Dedifferentiated amniotic fluid mesenchymal stem cell (primary cell): Measurements from ENCODE around the gene MALL.
A peak's percentile ranks its signal among the peaks of the same experiment; 100 is the strongest.
"Not testable (repeated sequence)": the region's sequence is repeated elsewhere in the genome, so short reads cannot be mapped to it uniquely, and the experiment has no call there.

Experiments used
- DNase-seq: peaks from one replicate; pipeline ENCODE4 v3.0.0-alpha.2; 2016; ENCODE audit errors: extremely low spot score

The MALL gene

DNA sequence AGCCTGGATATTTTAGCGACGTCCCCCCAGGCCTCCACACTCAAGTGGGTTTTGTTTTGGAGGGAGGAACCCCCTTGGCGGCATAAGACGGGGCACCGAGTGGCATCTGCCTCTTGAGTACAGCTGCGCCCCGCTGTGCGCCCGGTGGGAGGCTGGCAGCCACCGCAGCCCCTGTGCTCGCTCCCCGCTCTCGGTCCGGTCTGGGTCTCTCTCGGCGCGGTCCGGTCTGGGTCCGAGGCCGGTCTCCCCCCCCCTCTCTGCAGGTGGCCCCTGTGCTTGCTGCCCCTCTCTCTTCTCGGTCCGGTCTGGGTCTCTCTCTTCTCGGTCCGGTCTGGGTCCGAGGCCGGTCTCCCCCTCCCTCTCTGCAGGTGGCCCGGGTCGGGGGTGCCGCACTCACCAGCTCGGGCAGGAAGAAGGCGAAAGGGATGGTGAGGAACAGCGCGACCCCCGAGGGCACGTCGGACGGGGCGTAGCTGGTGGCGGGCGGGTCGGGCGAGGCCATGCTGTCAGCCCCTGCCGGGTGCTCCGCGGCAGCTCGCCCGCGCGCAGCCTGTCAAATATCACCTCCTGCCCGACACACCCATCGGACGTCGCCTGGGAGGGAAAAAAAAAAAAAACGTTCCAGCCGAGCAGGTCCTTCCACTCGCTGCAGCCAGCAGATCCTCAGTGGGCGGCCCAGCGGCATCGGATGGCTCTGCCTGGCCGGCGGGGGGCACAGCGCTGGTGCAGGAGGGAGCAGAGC lies at the start of gene MALL:
MALL (minus strand) TSS at position 532 of the 742 bp plus-strand sequence; CDS start at position 502, 30 bp downstream.
- DNase-seq, result no peak

DNA sequence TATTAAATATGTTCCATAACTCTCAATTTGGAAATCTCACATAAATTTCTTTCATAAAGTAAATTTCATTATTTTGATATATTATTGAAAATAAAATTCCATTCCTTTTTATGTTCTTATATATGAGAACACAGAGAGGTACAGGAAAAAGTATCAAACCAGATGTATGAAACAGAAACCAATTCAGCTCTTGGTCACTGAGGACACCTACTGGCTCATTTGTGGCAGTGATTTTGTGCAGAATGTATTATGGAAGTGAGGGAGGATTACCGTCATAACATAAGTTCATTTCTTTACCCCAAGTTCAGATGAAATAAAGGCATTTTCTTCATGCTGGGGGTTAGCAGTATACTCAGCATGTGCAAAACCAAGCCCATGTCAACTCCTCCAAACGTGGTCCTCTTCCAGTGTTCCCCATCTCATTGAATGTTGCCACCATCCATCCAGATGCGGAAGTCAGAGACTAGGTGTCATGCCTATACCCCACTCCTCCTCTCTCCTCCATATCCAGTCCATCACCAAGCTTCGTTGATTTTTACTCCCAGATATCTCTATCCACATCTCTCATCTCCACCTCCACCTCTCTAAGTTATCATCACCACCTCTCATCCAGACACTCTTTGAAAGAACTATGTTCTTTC lies 41.7 kb upstream of the MALL start:
- DNase-seq, result peak; percentile 59

DNA sequence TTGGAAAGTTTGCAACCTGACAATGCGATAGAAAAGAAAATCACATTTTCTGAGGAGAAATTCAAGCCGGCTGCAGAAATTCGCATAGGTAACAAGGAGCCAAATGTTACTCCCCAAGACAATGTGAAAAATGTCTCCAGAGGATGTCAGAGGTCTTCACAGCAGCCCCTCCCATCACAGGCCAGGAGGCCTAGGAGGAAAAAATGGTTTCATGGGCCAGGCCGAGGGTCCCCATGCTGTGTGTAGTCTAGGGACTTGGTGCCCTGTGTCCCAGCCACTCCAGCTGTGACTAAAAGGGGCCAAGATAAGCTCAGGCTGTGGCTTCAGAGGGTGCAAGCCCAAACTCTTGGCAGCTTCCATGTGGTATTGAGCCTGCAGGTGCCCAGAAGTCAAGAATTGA lies 39.2 kb upstream of the MALL start:
- DNase-seq, result not testable (repeated sequence)

DNA sequence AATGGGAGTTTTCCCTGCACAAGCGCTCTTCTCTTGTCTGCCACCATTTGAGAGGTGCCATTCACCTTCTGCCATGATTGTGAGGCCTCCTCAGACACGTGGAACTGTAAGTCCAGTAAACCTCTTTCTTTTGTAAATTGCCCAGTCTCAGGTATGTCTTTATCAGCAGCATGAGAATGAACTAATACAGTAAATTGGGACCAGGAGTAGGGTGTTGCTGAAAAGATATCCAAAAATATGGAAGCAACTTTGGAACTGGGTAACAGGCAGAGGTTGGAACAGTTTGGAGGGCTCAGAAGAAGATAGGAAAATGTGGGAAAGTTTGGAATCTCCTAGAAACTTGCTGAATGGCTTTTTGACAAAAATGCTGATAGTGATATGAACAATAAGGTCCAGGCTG lies 38.6 kb upstream of the MALL start:
- DNase-seq, result not testable (repeated sequence)

DNA sequence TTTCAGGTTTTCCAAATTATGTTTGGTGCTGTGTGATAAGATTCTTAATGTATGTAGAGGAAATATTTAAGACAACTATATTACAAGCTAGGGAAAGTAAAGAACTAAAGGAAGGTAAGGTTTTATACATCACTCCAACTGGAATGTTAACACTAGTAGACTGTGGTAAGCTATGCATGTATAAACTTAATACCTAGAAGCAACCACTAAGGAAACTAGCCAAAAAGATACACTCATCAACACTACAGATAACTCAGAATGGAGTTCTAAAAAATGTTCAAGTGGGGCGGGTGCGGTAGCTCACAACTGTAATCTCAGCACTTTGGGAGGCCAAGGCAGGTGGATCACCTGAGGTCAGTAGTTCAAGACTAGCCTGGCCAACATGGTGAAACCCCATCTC lies 37.8 kb upstream of the MALL start:
- no peak for DNase-seq

DNA sequence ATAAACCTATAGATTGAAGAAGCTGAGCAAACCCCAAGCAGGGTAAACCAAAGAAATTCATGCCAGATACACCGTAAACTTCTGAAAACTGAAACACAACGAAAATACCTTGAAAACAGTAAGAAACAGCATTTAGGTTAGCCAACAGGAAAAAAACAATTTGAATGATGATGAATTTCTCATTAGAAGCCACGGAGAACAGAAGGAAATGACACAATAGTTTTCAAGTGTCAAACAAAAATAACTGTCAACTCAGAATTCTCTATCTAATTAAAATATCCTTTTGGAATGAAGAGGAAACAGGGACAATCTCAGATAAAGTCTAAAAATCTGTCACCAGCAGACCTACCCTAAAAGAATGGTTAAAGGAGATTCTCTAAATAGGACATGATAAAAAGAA lies 37.3 kb upstream of the MALL start:
- no peak for DNase-seq

DNA sequence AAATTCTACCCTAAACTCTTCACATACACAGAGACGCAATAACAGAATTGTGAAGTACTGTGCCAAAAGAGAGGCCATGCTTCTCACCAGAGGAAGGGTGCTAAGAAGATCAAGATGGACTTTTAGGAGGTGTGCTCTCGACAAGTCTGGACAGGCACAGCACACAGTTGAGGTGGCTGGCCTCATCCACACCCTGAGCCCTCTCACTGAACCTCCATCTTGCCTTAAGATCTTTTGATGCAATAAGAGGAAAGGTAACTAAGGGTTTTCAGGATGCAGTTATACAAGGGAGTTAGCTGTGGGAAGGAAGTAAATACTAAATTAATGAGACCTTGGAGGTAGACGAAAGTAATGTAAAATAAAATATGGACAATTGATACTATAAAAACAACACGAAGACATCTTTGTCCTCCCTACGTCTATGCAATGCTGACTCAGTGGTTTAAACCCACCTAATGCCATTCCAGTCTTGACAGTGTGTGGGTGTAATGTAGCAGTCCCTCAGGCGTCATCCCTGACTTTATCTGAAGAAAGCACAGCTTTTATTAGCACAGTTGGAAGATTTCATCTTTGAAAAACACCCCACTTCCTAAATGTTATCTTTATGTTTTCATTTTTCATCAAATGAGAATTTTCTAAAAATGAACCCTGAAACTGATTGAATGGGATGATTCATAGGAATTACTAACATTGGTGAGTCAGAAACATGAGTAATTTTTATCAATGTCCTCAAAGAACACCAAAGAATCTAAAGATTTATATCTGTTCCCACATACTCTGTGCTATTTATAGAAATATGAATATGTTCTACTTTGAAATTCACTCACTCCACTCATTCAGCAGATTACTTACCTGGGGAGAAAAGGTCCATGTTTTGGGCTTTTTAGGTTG lies 34.0 kb upstream of the MALL start:
- DNase-seq, result peak; percentile 47

DNA sequence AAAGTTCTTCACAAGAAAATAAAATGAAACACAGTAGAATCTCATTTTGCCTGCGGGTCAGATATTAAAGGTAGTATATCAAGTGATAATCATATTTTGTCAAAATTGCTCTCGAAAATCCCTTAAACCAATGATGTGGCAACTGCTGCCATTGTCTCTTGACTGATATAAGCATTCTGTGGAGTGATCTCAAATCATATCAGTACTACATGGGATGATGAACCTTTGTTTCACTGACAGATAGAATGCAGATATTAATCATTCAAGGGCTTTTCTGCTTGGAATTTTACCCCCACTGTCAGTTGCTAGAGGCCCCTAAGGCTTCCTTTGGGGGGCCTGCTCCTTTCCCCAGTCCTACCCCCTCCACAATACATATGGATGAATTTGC lies 31.3 kb upstream of the MALL start:
- no peak for DNase-seq

DNA sequence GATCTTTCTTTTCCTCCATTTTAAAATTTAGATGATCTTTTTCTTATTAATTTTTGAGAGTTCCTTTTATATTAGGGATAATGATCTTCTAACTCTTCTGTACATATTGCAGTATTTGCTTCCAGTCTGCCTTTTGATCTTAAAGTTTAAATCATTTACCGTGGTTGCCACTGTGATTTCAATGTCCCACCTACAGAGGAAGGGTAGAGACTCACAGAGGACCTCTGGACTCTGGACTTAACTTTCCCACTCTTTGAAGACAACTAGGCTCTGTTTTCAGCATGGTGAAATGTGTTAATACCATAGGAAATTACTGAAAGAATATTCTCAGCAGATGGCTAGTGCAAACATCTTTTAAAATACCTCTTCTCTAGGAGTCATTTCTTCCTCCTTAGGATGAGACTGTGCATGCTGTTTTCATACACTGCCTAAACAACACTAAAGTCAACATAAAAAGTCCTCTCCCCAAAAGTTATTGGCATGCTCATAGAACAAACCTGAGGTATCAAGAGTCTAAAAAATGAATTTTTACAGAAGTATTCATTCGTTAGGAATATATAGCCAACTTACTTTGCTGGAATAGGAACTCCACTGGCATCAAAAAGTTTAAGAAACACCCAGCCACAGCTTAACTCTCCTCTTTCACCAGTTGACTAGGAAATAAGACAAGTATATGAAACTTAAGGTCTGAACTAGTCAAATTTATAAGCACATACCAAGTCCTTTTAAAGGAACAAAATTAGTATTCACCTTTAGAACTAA lies 30.7 kb upstream of the MALL start:
- DNase-seq, result no peak

DNA sequence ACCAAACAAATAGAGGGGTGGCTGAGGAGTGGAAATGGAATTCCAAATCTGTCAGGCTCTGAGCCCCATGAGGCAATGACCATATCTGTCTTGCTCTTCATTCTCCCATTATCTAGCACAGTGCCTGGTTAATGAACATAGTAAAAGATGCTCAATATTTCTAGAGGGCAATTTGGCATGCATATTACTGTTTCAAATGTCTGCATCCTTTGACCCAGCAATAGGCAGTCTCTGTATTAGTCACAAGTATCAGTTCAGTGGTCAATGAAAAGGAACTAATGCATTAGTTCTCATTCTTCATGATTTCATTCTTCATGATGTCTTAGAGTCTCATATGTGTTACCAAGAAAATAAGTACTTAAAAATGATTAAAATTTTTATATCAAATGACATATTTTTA lies 28.4 kb upstream of the MALL start:
- no peak for DNase-seq

DNA sequence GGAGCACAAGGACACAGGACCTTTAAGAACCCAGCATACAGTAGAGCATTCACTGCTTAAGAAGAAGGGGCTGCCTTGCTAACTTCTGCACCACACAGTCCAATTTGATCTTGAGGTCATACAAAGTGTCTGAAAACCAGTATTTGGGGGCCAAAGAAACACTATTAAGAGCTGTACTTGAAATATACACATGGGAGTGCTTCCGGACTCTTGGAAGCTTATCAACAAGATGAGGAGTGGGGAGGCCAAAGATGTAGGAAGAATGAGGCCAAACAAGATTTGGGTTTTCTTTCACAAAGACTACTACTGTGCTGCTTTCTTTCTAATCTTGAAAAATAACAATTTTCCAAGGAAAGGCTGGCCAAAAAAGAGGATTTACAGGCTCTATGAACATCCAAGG lies 24.8 kb upstream of the MALL start:
- no peak for DNase-seq

DNA sequence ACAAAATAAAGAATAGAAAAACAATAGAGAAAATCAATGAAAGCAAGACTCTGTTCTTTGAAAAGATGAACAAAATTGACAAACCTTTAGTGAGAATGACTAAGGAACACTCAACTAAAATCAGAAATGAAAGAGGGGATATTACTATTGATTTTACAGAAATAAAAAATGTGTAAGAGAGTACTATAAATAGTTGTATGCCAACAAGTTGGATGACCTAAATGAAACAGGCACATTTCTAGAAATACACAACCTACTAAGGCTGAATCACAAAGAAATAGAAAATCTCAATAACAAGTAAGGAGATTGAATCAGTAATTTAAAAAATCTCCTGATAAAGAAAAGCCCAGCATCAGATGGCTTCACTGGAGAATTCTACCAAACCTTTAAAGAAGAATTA lies 18.4 kb upstream of the MALL start:
- no peak for DNase-seq

DNA sequence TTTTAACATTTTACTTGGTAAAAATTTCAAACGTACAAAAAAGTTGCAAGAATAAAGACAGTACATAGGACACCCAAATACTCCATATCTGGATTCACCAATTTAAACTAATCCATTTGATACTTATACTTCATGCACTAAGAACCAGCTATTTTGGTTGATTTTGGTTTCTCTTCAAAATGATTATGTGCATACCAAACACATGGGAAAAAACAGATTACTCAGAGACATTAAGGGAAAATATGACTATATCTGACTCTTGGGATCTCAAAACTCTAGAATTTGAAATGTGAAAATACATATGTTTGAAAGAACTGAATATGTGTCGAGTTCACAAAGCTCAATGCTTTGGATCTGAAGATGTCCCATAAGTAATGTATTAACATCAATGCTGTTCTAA lies 15.5 kb upstream of the MALL start:
- DNase-seq, result no peak

DNA sequence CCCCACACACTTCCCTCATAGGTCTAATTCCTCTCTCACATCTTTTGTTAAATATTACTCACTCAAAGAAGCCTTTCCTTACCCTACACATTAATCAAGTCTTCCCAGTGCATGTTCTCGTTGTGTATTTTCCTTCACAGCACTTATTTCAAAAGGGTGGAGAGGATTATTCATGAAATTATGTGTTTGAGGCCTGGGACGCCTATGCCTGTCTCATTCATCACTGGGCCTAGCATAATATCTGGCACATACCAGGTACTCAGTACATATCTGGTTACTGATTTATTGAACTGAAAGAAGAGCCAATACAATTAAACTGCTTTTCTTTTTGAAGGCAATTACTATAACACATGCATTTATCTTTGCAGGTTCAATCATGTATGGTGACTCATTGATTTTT lies 15.1 kb upstream of the MALL start:
- no peak for DNase-seq

DNA sequence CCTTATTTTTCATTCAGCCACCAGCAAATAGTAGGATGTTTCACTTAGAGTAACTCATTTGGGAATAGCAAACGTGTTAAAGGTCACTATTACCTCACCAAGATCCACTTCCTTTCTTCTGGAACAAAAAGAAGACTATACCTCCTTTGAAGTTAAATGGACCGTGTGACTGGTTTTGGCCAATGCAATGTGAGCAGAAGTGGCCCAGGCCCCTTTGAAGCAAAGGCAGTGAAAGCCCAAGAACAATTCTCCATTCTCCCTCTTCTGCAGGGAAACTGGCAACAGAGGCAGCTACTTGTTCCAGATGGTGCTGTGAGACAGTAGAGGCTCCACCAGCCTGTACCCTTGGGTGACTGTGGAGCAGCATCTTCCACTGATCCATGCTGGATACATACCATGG lies 11.3 kb upstream of the MALL start:
- DNase-seq, result no peak

DNA sequence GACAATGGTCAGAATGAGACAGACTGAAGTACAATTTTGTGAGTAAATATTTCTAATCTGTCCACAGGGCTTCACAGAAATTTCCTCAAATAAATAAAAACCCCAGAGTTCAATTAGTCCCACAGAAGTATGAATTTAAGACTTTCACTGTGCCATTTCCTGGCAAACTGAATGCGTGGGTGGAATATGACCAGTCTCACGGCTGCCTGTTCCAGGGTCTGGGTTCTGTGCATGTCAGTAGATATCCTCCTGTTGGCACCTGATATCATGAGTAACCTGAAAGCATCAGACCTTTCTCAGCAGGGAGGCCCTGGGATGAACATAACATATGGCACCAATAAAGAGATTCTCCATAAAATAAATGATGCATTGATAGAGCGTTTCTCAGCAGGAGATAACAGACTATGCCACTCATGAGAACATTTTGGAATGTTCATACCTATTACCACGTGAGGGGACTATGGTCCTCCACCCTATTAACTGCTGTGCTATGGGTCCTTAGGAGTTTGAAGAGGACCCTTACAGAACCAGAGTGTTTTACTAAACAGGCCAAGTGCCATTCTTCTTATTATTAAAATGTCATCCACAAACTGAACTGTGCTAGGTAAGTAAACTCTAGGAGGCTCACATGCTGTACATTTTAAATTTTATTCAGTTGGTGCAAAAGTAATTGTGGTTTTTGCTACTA lies 10.6 kb upstream of the MALL start:
- DNase-seq, result no peak

DNA sequence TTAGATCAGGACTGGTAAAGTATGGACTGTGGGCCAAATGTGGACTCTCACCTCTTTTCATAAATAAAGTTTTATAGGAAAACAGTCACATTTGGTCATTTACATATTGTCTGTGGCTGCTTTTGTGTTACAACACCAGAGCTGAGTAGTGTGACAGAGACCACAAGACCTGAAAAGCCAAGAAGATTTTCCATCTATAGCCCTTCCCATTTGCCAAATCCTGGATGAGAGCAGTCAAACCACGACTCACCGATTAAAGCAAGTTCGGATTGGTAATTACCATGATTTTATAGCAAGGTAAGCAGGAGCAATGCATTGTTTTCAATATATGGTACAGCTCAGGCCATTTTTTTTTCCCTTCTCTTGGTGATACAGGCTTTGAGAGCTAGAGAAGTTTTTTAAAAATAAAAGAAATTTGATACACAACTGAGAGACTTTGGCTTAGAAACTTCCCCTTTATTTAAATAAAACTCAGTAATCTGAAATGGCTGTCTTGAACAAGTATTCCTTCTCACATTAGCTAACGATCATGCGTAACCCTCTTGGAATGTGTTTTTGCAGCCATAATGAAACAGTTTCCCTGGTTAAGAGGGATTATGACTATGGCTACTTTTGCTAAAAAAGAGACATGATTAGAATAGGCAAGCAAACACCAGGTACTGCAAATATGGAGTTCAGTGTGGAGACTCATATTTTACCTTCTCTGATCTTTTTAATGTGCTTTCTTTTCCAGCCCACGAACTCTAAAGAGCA lies 9.5 kb upstream of the MALL start:
- no peak for DNase-seq

DNA sequence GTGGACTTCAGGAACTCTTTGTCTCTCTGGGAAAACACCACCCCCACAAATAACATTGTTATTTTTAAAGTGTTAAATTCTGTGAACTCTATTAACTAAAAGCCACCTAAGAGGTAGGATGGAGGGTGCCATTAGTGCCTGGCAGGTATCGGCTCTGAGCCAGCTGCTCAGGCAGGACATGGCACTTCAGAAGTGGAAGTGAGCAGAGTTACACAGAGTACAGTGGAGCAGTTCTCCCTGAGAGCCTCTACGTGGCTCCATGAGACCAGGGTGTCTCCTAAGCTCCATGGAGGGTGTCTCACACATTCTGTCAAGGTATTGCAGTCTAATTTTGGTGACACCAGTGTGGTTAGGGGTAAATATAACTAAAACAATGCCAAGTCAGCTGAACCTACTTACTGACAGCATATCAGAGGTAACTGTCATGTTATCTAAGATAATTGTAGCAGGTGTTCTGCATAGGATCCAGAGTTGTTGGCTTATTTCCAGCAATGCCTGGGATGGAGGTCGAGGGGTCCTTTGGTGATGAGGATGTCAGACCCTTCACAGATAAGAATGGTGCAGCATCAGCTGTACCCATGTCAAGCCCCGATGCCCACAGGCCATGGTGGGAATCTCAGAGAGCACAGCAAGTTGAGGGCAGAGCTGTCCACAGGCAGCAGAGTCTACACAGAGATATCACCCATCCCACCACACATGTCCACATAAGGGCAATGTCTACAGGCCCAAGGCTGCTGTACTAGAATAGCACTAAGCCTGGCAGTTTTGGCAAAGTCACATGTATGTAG lies 8.6 kb upstream of the MALL start:
- no peak for DNase-seq

DNA sequence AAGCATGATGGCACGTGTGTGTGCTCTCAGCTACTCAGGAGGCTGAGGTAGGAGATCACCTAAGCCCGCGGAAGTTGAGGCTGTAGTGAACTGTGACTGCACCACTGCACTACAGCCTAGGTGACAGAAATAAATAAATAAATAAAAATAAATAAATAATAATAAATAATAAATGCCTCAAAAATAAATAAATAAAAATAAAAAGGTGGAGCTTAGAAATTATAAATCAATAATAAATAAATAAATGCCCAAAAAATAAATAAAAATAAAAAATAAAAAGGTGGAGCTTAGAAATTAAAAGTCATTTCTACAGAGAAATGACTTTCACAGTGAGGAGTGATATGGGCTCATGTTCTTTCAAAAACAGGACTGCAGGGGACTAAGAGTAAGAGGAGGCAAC lies 6.0 kb upstream of the MALL start:
- no peak for DNase-seq

DNA sequence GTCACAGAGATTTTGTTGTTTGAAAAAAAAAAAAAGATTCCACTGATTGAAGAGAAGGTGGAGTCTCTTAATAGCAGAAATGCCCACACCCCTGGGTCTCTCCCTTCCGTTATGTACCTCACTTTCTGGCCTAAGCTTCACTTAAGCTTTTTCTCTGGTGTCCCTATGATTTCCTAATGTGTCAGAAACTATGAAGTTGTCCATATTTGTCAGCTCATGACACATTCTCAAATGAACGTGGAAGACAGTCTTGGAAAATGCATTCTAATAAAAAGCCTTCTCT lies 5.4 kb upstream of the MALL start:
- no peak for DNase-seq
